RKO (cell line): ENCODE measurements around the gene ARID1A.
"Not testable (repeated sequence)": the region's sequence is repeated elsewhere in the genome, so short reads cannot be mapped to it uniquely, and the experiment has no call there.

ENCODE experiments used
- DNase-seq: peaks from one replicate; pipeline ENCODE4 v3.0.0-alpha.2; 2016; ENCODE audit warnings: low spot score

Gene ARID1A

GRCh38 chr1:26788515-26788785 lies 92.6 kb downstream of the ARID1A start:
- peak; percentile 62 for DNase-seq

GRCh38 chr1:26788836-26789611 lies 93.2 kb downstream of the ARID1A start:
- peak; percentile 93 for DNase-seq

GRCh38 chr1:26789612-26789865 lies 93.7 kb downstream of the ARID1A start:
- DNase-seq: no peak

GRCh38 chr1:26789931-26790330 lies 94.1 kb downstream of the ARID1A start:
- no peak for DNase-seq

- no peak for DNase-seq
Observed at GRCh38 chr1:26790551-26790953, 94.7 kb downstream of the ARID1A start.

- DNase-seq: no peak
Observed at GRCh38 chr1:26791148-26791547, 95.3 kb downstream of the ARID1A start.

- no peak for DNase-seq
Observed at GRCh38 chr1:26791626-26792025, 95.8 kb downstream of the ARID1A start.

GRCh38 chr1:26792924-26793323 lies 97.1 kb downstream of the ARID1A start:
- DNase-seq: no peak

- DNase-seq: no peak
Observed at GRCh38 chr1:26794391-26794790, 98.6 kb downstream of the ARID1A start.

GRCh38 chr1:26797627-26798026 lies 101.8 kb downstream of the ARID1A start:
- DNase-seq: no peak

GRCh38 chr1:26799479-26800142 lies 103.8 kb downstream of the ARID1A start:
- DNase-seq: no peak

GRCh38 chr1:26803932-26804331 lies 108.1 kb downstream of the ARID1A start:
- DNase-seq: not testable (repeated sequence)

- DNase-seq: peak; percentile 74
Observed at GRCh38 chr1:26810105-26810504, 114.3 kb downstream of the ARID1A start.

- no peak for DNase-seq
Observed at GRCh38 chr1:26811057-26811456, 115.2 kb downstream of the ARID1A start.

GRCh38 chr1:26811708-26812107 lies 115.9 kb downstream of the ARID1A start:
- DNase-seq: no peak

GRCh38 chr1:26814377-26814776 lies 118.6 kb downstream of the ARID1A start:
- no peak for DNase-seq

- DNase-seq: no peak
Observed at GRCh38 chr1:26814893-26815292, 119.1 kb downstream of the ARID1A start.

GRCh38 chr1:26820784-26821269 lies 125.0 kb downstream of the ARID1A start:
- DNase-seq: no peak

- no peak for DNase-seq
Observed at GRCh38 chr1:26822737-26823395, 127.1 kb downstream of the ARID1A start.

GRCh38 chr1:26824731-26825130 lies 128.9 kb downstream of the ARID1A start:
- DNase-seq: no peak

GRCh38 chr1:26826261-26827105 lies 130.7 kb downstream of the ARID1A start, which contains the start of gene ZDHHC18:
Gene ZDHHC18 (plus strand): TSS chr1:26826688. CDS start chr1:26826805, 117 bp downstream.
- peak; percentile 63 for DNase-seq

- DNase-seq: no peak
Observed at GRCh38 chr1:26827106-26827604, 131.3 kb downstream of the ARID1A start.
